Measurements from ENCODE around the gene COA6. TPM values are rescaled to one million over a fixed set of nuclear protein-coding genes. Genes with fewer than 3 reads are reported as not detected.
"Not testable (repeated sequence)": the region's sequence is repeated elsewhere in the genome, so short reads cannot be mapped to it uniquely, and the experiment has no call there.

Gene COA6
- total and polyA plus RNA-seq, 4 donors = 14.9 to 38.0 (median 29.5) TPM

- Histone ChIP-seq H3K27me3 (ENCODE audit: control insufficient read depth, insufficient read depth, low read length) (no peaks in the 10 kb centered on the region), H3K9me3 (ENCODE audit: control insufficient read depth, insufficient read depth, low read length) (no peaks in the 10 kb centered on the region), H3K36me3 (ENCODE audit: control insufficient read depth, insufficient read depth, low read length) (peaks cover 5% of the 10 kb centered on the region), H3K27ac (ENCODE audit: low read depth, low read length) (no peak overlapping the region), H3K4me3 (ENCODE audit: low read depth, low read length) (no peak overlapping the region), H3K4me1 (ENCODE audit: control insufficient read depth, insufficient read depth, low read length) (no peaks in the 10 kb centered on the region)
- WGBS (ENCODE audit: insufficient coverage) = 100% methylated on average over 2 of the region's 6 CpGs
- no peak for DNase-seq (ENCODE audit: low read depth in 4 of 6, low spot score in 6 of 6)
These were observed 12.9 kb downstream of the COA6 start for GRCh38 chr1:234386122-234386521.

- H3K36me3 ChIP-seq (ENCODE audit: control insufficient read depth, insufficient read depth, low read length) = peaks cover 15% of the 10 kb centered on the region
- H3K4me3 ChIP-seq (ENCODE audit: low read depth, low read length) = no peak overlapping the region
- no peaks in the 10 kb centered on the region for H3K4me1 ChIP-seq (ENCODE audit: control insufficient read depth, insufficient read depth, low read length)
- 77% methylated on average over 4 of the region's 6 CpGs for WGBS (ENCODE audit: insufficient coverage)
- no peaks in the 10 kb centered on the region for H3K9me3 ChIP-seq (ENCODE audit: control insufficient read depth, insufficient read depth, low read length)
- H3K27me3 ChIP-seq (ENCODE audit: control insufficient read depth, insufficient read depth, low read length) = no peaks in the 10 kb centered on the region
- no peak for DNase-seq (ENCODE audit: low read depth in 4 of 6, low spot score in 6 of 6)
- H3K27ac ChIP-seq (ENCODE audit: low read depth, low read length) = no peak overlapping the region
These were observed 14.8 kb downstream of the COA6 start for GRCh38 chr1:234388094-234388493.

GRCh38 chr1:234393190-234393589 lies 19.9 kb downstream of the COA6 start:
- DNase-seq (ENCODE audit: low read depth in 4 of 6, low spot score in 6 of 6) = no peak
- no peaks in the 10 kb centered on the region for H3K4me1 ChIP-seq (ENCODE audit: control insufficient read depth, insufficient read depth, low read length)
- peaks cover 15% of the 10 kb centered on the region for H3K36me3 ChIP-seq (ENCODE audit: control insufficient read depth, insufficient read depth, low read length)
- H3K9me3 ChIP-seq (ENCODE audit: control insufficient read depth, insufficient read depth, low read length) = no peaks in the 10 kb centered on the region
- H3K27me3 ChIP-seq (ENCODE audit: control insufficient read depth, insufficient read depth, low read length) = no peaks in the 10 kb centered on the region
- no peak overlapping the region for H3K4me3 ChIP-seq (ENCODE audit: low read depth, low read length)
- no peak overlapping the region for H3K27ac ChIP-seq (ENCODE audit: low read depth, low read length)
- 100% methylated on average over 3 of the region's 6 CpGs for WGBS (ENCODE audit: insufficient coverage)

GRCh38 chr1:234395297-234395696 lies 22.0 kb downstream of the COA6 start:
- Histone ChIP-seq H3K27me3 (ENCODE audit: control insufficient read depth, insufficient read depth, low read length) (no peaks in the 10 kb centered on the region), H3K27ac (ENCODE audit: low read depth, low read length) (no peak overlapping the region), H3K4me1 (ENCODE audit: control insufficient read depth, insufficient read depth, low read length) (no peaks in the 10 kb centered on the region), H3K4me3 (ENCODE audit: low read depth, low read length) (no peak overlapping the region), H3K36me3 (ENCODE audit: control insufficient read depth, insufficient read depth, low read length) (peaks cover 15% of the 10 kb centered on the region), H3K9me3 (ENCODE audit: control insufficient read depth, insufficient read depth, low read length) (no peaks in the 10 kb centered on the region)
- no peak for DNase-seq (ENCODE audit: low read depth in 4 of 6, low spot score in 6 of 6)
- 98% methylated on average over 5 of the region's 5 CpGs for WGBS (ENCODE audit: insufficient coverage)

- Histone ChIP-seq H3K9me3 (ENCODE audit: control insufficient read depth, insufficient read depth, low read length) (no peaks in the 10 kb centered on the region), H3K27me3 (ENCODE audit: control insufficient read depth, insufficient read depth, low read length) (no peaks in the 10 kb centered on the region), H3K4me1 (ENCODE audit: control insufficient read depth, insufficient read depth, low read length) (no peaks in the 10 kb centered on the region), H3K4me3 (ENCODE audit: low read depth, low read length) (no peak overlapping the region), H3K27ac (ENCODE audit: low read depth, low read length) (no peak overlapping the region), H3K36me3 (ENCODE audit: control insufficient read depth, insufficient read depth, low read length) (peaks cover 10% of the 10 kb centered on the region)
- no peak for DNase-seq (ENCODE audit: low read depth in 4 of 6, low spot score in 6 of 6)
- 87% methylated on average over 7 of the region's 8 CpGs for WGBS (ENCODE audit: insufficient coverage)
These were observed 22.8 kb downstream of the COA6 start for GRCh38 chr1:234396092-234396491.

- Histone ChIP-seq H3K4me3 (ENCODE audit: low read depth, low read length) (no peak overlapping the region), H3K27me3 (ENCODE audit: control insufficient read depth, insufficient read depth, low read length) (no peaks in the 10 kb centered on the region), H3K9me3 (ENCODE audit: control insufficient read depth, insufficient read depth, low read length) (no peaks in the 10 kb centered on the region), H3K4me1 (ENCODE audit: control insufficient read depth, insufficient read depth, low read length) (no peaks in the 10 kb centered on the region), H3K36me3 (ENCODE audit: control insufficient read depth, insufficient read depth, low read length) (peaks cover 9% of the 10 kb centered on the region), H3K27ac (ENCODE audit: low read depth, low read length) (no peak overlapping the region)
- no peak for DNase-seq (ENCODE audit: low read depth in 4 of 6, low spot score in 6 of 6)
- WGBS (ENCODE audit: insufficient coverage) = 94% methylated on average over 6 of the region's 6 CpGs
These were observed 23.6 kb downstream of the COA6 start for GRCh38 chr1:234396871-234397270.

GRCh38 chr1:234397732-234398131 lies 24.5 kb downstream of the COA6 start:
- no peaks in the 10 kb centered on the region for H3K9me3 ChIP-seq (ENCODE audit: control insufficient read depth, insufficient read depth, low read length)
- DNase-seq (ENCODE audit: low read depth in 4 of 6, low spot score in 6 of 6) = no peak
- H3K4me1 ChIP-seq (ENCODE audit: control insufficient read depth, insufficient read depth, low read length) = no peaks in the 10 kb centered on the region
- H3K36me3 ChIP-seq (ENCODE audit: control insufficient read depth, insufficient read depth, low read length) = peaks cover 2% of the 10 kb centered on the region
- H3K27me3 ChIP-seq (ENCODE audit: control insufficient read depth, insufficient read depth, low read length) = no peaks in the 10 kb centered on the region
- H3K27ac ChIP-seq (ENCODE audit: low read depth, low read length) = no peak overlapping the region
- no peak overlapping the region for H3K4me3 ChIP-seq (ENCODE audit: low read depth, low read length)
- WGBS (ENCODE audit: insufficient coverage) = 100% methylated on average over 2 of the region's 5 CpGs

GRCh38 chr1:234398849-234399381 lies 25.7 kb downstream of the COA6 start:
- 91% methylated on average over 4 of the region's 8 CpGs for WGBS (ENCODE audit: insufficient coverage)
- H3K4me1 ChIP-seq (ENCODE audit: control insufficient read depth, insufficient read depth, low read length) = no peaks in the 10 kb centered on the region
- H3K27ac ChIP-seq (ENCODE audit: low read depth, low read length) = no peak overlapping the region
- no peaks in the 10 kb centered on the region for H3K27me3 ChIP-seq (ENCODE audit: control insufficient read depth, insufficient read depth, low read length)
- no peaks in the 10 kb centered on the region for H3K36me3 ChIP-seq (ENCODE audit: control insufficient read depth, insufficient read depth, low read length)
- no peaks in the 10 kb centered on the region for H3K9me3 ChIP-seq (ENCODE audit: control insufficient read depth, insufficient read depth, low read length)
- H3K4me3 ChIP-seq (ENCODE audit: low read depth, low read length) = no peak overlapping the region
- DNase-seq (ENCODE audit: low read depth in 4 of 6, low spot score in 6 of 6) = no peak

- not testable (repeated sequence) for H3K4me3 ChIP-seq (ENCODE audit: low read depth, low read length); H3K36me3 ChIP-seq (ENCODE audit: control insufficient read depth, insufficient read depth, low read length); H3K4me1 ChIP-seq (ENCODE audit: control insufficient read depth, insufficient read depth, low read length); H3K27me3 ChIP-seq (ENCODE audit: control insufficient read depth, insufficient read depth, low read length); H3K27ac ChIP-seq (ENCODE audit: low read depth, low read length); H3K9me3 ChIP-seq (ENCODE audit: control insufficient read depth, insufficient read depth, low read length); DNase-seq (ENCODE audit: low read depth in 4 of 6, low spot score in 6 of 6)
- WGBS (ENCODE audit: insufficient coverage) = no CpG with 5 or more reads among the region's 6 CpGs
These were observed 26.3 kb downstream of the COA6 start for GRCh38 chr1:234399515-234399914.

GRCh38 chr1:234400773-234401172 lies 27.5 kb downstream of the COA6 start:
- H3K9me3 ChIP-seq (ENCODE audit: control insufficient read depth, insufficient read depth, low read length) = no peaks in the 10 kb centered on the region
- H3K27me3 ChIP-seq (ENCODE audit: control insufficient read depth, insufficient read depth, low read length) = no peaks in the 10 kb centered on the region
- no peak overlapping the region for H3K27ac ChIP-seq (ENCODE audit: low read depth, low read length)
- no peak overlapping the region for H3K4me3 ChIP-seq (ENCODE audit: low read depth, low read length)
- peaks cover 3% of the 10 kb centered on the region for H3K36me3 ChIP-seq (ENCODE audit: control insufficient read depth, insufficient read depth, low read length)
- H3K4me1 ChIP-seq (ENCODE audit: control insufficient read depth, insufficient read depth, low read length) = no peaks in the 10 kb centered on the region
- DNase-seq (ENCODE audit: low read depth in 4 of 6, low spot score in 6 of 6) = no peak
